Brain microvascular endothelial cell (primary cell): Measurements from ENCODE around the gene ALDH18A1.

Source experiments
- DNase-seq: peaks from one replicate; pipeline ENCODE4 v3.0.0-alpha.2; 2020
- H3K27ac ChIP-seq: fragments of 250-450 bp; sonication (Bioruptor Pico); 2 replicates; pipeline ENCODE4 v1.5.1; 2020; ENCODE audit warnings: mild to moderate bottlenecking, moderate library complexity
- H3K27me3 ChIP-seq: fragments of 250-450 bp; sonication (Bioruptor Pico); replicated peaks from 2 replicates; pipeline ENCODE4 v1.5.1; 2020; ENCODE audit warnings: mild to moderate bottlenecking
- H3K36me3 ChIP-seq: fragments of 250-450 bp; sonication (Bioruptor Pico); replicated peaks from 2 replicates; pipeline ENCODE4 v1.5.1; 2020; ENCODE audit warnings: mild to moderate bottlenecking
- H3K4me3 ChIP-seq: 2 replicates; pipeline ENCODE4 v1.5.1; 2011; ENCODE audit warnings: low read depth, mild to moderate bottlenecking, control low read depth, low read length, moderate library complexity
- in situ Hi-C: cut with HindIII; loops from 2 replicates; pipeline ENCODE4 v1.10.0; 2017; ENCODE audit warnings: low sequenced_read_pairs, low pct_ligation_motif_present
- TF ChIP-seq, protein P1 (sequence below): IDR thresholded peaks from 2 replicates; pipeline ENCODE4 v1.5.1; 2011; ENCODE audit warnings: low read depth, mild to moderate bottlenecking, moderate library complexity, low read length, control low read depth, inconsistent platforms; ENCODE audit errors: missing control alignments

Gene ALDH18A1

DNA sequence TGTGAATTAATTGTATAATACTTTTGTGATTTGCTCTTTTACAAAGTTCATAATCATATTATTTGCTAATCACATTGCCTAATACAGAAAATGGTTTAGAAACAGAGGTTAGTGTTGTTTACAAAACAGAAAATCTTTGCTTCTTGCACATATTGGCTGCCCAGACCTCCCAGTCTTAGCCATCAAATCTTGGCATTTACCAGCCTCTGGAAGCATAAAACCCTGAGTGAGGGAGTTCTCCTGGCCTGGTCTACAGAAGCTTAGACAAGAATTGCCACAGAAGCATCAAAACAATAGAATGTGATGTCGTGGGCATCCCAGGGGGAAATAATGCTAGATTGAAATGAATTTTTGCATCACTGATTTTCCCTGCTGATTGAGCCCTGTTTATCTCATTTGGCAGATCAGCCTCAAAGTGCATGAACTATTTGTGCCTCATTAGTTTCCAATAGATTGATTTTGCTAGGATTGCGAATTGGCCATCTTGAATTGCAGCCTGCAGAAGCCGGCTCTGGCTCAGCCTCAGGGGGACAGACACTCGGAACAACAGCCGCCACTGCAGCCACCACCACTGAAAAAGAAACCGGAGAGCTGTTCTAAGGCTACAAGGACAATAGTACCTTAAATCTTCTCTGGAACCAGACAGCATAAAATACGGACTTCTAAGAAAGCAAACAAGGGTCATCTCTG lies 84.2 kb downstream of the ALDH18A1 start:
- Histone ChIP-seq H3K4me3 (no peak overlapping the region), H3K36me3 (no peaks in the 10 kb centered on the region), H3K27me3 (no peaks in the 10 kb centered on the region), H3K27ac (no peak overlapping the region)
- in situ Hi-C loops, result no loop called here
- TF ChIP-seq, protein P1, sequence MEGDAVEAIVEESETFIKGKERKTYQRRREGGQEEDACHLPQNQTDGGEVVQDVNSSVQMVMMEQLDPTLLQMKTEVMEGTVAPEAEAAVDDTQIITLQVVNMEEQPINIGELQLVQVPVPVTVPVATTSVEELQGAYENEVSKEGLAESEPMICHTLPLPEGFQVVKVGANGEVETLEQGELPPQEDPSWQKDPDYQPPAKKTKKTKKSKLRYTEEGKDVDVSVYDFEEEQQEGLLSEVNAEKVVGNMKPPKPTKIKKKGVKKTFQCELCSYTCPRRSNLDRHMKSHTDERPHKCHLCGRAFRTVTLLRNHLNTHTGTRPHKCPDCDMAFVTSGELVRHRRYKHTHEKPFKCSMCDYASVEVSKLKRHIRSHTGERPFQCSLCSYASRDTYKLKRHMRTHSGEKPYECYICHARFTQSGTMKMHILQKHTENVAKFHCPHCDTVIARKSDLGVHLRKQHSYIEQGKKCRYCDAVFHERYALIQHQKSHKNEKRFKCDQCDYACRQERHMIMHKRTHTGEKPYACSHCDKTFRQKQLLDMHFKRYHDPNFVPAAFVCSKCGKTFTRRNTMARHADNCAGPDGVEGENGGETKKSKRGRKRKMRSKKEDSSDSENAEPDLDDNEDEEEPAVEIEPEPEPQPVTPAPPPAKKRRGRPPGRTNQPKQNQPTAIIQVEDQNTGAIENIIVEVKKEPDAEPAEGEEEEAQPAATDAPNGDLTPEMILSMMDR, result no peak
- DNase-seq, result no peak

DNA sequence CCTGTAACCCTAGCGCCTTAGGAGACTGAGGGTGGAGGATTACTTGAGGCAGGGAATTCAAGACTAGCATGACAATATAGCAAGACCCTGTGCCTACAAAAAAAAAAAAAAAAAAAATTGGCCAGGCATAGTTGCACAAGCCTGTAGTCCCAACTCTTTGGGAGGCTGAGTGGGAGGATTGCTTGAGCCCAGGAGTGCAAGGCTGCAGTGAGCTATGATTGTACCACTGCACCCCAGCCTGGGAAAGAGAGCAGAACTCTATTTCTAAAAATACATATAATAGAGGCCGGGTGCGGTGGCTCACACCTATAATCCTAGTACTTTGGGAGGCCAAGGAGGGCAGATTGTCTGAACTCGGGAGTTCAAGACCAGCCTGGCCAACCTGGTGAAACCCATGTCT lies 85.1 kb downstream of the ALDH18A1 start:
- in situ Hi-C loops, result no loop called here
- no peak overlapping the region for H3K4me3 ChIP-seq
- no peak for DNase-seq
- no peaks in the 10 kb centered on the region for H3K27me3 ChIP-seq
- H3K27ac ChIP-seq, result no peak overlapping the region
- TF ChIP-seq, protein P1, result no peak
- H3K36me3 ChIP-seq, result no peaks in the 10 kb centered on the region

DNA sequence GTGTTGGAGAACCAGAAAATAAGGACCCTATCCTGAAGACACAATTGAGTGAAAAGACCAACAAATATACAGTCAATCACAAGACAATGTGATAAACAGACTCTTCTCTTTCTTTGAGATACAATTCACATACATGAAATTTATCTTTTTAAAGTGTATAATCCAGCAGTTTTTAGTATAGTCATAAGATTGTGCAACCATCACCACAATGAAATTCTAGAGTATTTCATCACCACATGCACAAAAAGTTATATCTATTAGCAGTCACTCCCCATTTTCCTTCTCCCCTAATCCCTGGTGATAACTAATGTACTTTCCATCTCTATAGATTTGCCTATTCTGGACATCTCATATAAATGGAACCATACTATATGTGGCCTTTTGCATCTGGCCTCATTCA lies 87.1 kb downstream of the ALDH18A1 start:
- in situ Hi-C loops, result no loop called here
- TF ChIP-seq, protein P1, result no peak
- Histone ChIP-seq H3K27me3 (no peaks in the 10 kb centered on the region), H3K36me3 (no peaks in the 10 kb centered on the region), H3K27ac (no peak overlapping the region), H3K4me3 (no peak overlapping the region)
- DNase-seq, result no peak

DNA sequence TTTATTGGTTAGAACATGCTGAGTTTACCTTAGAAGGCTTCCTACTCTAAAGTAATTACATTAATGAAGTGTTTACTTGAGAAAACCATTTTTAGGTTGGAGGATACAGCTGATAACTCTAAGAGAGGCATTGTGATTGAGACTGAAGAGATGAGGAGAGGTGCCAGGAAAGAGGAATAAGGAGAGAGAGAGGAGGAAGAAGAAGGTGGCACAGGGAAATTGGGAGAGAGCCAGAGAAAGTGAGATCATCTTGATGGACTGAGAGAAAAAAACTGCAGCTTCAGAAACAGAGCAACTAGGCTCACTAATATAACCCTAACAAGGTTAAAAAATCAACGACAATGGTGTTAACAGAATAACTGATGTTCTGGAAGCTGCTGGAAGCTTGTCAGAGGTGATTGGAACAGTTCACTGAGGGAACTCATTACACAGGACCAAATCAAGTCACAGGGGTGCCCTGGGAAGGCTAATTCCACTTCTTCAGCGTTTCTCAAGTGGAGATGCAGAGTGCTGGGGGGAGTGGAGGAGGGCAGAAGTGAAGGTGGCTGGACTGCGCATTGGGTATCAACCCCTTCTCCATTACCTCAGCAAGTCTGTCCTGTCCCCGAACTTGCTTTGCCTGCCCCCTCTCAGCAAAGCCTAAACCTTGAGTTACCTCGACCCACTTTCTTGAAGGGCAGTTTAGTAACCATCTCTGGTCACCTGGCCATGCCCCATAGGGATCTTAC lies 88.4 kb downstream of the ALDH18A1 start:
- in situ Hi-C loops, result no loop called here
- TF ChIP-seq, protein P1, result no peak
- Histone ChIP-seq H3K4me3 (no peak overlapping the region), H3K36me3 (no peaks in the 10 kb centered on the region), H3K27me3 (no peaks in the 10 kb centered on the region), H3K27ac (no peak overlapping the region)
- DNase-seq, result no peak

DNA sequence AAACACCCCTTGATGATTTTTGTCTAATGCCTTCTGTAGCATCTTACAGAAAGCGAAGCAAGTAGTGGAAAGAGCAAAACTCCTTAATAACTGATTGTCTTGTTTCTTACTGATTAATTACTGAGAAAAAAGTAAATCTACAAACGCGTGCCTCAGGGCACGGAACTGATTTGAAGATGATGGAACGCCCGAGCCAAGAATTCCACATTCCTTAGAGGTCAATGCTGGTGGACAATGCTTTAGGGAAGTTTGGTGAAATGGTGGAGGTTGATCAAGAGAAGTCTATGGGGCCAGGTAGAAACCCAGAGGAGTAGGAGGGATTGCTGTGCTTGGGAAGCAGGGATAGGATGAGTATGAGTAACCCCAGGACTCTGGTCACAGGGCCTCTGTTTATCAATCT lies 90.4 kb downstream of the ALDH18A1 start:
- Histone ChIP-seq H3K27me3 (no peaks in the 10 kb centered on the region), H3K4me3 (no peak overlapping the region), H3K36me3 (no peaks in the 10 kb centered on the region), H3K27ac (no peak overlapping the region)
- in situ Hi-C loops, result no loop called here
- DNase-seq, result no peak
- TF ChIP-seq, protein P1, result no peak
